K562 (cell line): ENCODE data around the gene TMEM143. TPM values are rescaled to one million over a fixed set of nuclear protein-coding genes. Genes with fewer than 3 reads are reported as not detected.

ENCODE experiments used
- ATF1 ChIP-seq, 2 experiments: fragments of 450-650 bp in 1 of 2; IDR thresholded peaks; 2 replicates each; pipeline ENCODE4 v1.6.1; 2016; ENCODE audit warnings: missing compliant biosample characterization in 1 of 2, missing genetic modification characterization in 1 of 2
- CHD7 ChIP-seq: fragments of 200-600 bp; sonication (generic); IDR thresholded peaks from one replicate; pipeline ENCODE4 v1.6.1; 2012; ENCODE audit warnings: mild to moderate bottlenecking, low read depth, low read length, inconsistent platforms
- CREBBP ChIP-seq: IDR thresholded peaks from one replicate; pipeline ENCODE4 v1.6.1; 2012; ENCODE audit warnings: low read depth, mild to moderate bottlenecking, control low read depth, inconsistent platforms, low read length
- CREM ChIP-seq: IDR thresholded peaks from 2 replicates; pipeline ENCODE4 v1.6.1; 2014; ENCODE audit warnings: antibody characterized with exemption, low read depth
- MXD1 ChIP-seq: fragments of 250-450 bp; sonication (Bioruptor Pico); IDR thresholded peaks from 2 replicates; pipeline ENCODE4 v1.8.0; 2021; ENCODE audit warnings: borderline replicate concordance, mild to moderate bottlenecking, moderate library complexity; ENCODE audit not compliant: poor library complexity, severe bottlenecking
- NFE2L1 ChIP-seq: fragments of 450-650 bp; IDR thresholded peaks from 2 replicates; pipeline ENCODE4 v1.6.1; 2016; ENCODE audit warnings: missing genetic modification characterization, low read depth, mild to moderate bottlenecking, missing compliant biosample characterization, moderate library complexity, borderline replicate concordance
- SMC3 ChIP-seq: conservative IDR thresholded peaks from 2 replicates; pipeline ENCODE4 v1.6.1; 2011; ENCODE audit warnings: low read depth, low read length, improper control_type of control experiment; ENCODE audit not compliant: insufficient read depth
- ZBTB9 ChIP-seq: fragments of 450-650 bp; formaldehyde crosslinking; IDR thresholded peaks from 2 replicates; pipeline ENCODE4 v1.4.0; 2020; ENCODE audit warnings: mild to moderate bottlenecking, moderate library complexity
- polyA plus RNA-seq, 8 experiments: library from polyadenylated mRNA; depleted of rRNA in 4 of 8; stranded (reverse) in 5 of 8; unstranded in 3 of 8; fragments of >200 nt; fragmentation: Nextera tagmentation in 2 of 8; fragmentation: Illumina TruSeq in 1 of 8; extraction: Ambion mirVana in 2 of 8; extraction: Trizol in 1 of 8; gene quantifications; 2 replicates each; pipeline versions ENCODE4 v1.2.1 to v1.2.3, GENCODE V29; 2011 to 2014; ENCODE audit warnings: inconsistent platforms in 1 of 8, missing spikeins in 1 of 8
- total RNA-seq, 7 experiments: library from RNA; depleted of rRNA in 6 of 7; stranded (reverse); fragments of >200 nt in 6 of 7; fragmentation: Illumina TruSeq in 2 of 7; extraction: Trizol in 2 of 7; gene quantifications; 2 replicates each; pipeline versions ENCODE4 v1.2.1 to v1.2.3, GENCODE V29; 2011 to 2021; ENCODE audit warnings: low replicate concordance in 1 of 7

The TMEM143 gene
- total and polyA plus RNA-seq, 9 of the 15 experiments (the other 6 are each of a cell fraction or from before 2014, with no cell fraction given): 0.66 to 8.8 (median 4.3) TPM

GRCh38 chr19:48308631-48309586 lies 54.8 kb downstream of the TMEM143 start (continued):
- TF ChIP-seq CHD7: no peak
- TF ChIP-seq CREBBP: no peak
- peak; percentile 39; the same call in 1 of the 2 replicates for TF ChIP-seq CREM
- TF ChIP-seq MXD1 (CRISPR knock-in tag): no peak
- no peak for TF ChIP-seq NFE2L1
- TF ChIP-seq ATF1 (CRISPR knock-in tag; IDR thresholded peaks at IDR 0.05): no peak
- no peak for TF ChIP-seq ATF1 (tag; IDR thresholded peaks at IDR 0.05)
- TF ChIP-seq SMC3: peak; percentile 32; the same call in 1 of the 2 replicates
- peak; percentile 20; the same call in 1 of the 2 replicates for TF ChIP-seq ZBTB9
